ENCODE measurements around the gene MCM10.

DNA sequence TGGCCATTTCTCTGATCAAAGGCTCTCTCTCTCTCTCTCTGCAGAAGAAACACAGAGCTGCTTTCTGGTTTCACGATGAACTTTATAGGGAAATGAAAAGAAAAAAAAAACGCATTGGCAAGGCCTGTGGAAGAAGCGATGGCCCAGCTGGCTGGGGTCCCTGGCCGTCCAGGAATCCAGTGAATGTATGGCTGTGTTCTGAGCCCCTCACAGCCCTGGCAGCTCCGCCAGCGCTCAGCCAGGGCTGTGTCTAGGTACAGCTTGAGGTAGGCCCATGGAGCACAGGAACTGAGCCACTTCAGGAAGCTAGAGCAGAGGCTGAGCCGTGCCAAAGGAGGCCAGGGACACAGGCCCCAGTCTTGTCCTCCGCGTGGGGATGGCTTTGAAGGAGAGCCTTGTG, 85.9 kb downstream of the MCM10 start:
- TF ChIP-seq POLR2AphosphoS5 (IDR thresholded peaks at IDR 0.05) (no peak), EP300 (IDR thresholded peaks at IDR 0.05) (no peak)
- TF ChIP-seq, protein P1, sequence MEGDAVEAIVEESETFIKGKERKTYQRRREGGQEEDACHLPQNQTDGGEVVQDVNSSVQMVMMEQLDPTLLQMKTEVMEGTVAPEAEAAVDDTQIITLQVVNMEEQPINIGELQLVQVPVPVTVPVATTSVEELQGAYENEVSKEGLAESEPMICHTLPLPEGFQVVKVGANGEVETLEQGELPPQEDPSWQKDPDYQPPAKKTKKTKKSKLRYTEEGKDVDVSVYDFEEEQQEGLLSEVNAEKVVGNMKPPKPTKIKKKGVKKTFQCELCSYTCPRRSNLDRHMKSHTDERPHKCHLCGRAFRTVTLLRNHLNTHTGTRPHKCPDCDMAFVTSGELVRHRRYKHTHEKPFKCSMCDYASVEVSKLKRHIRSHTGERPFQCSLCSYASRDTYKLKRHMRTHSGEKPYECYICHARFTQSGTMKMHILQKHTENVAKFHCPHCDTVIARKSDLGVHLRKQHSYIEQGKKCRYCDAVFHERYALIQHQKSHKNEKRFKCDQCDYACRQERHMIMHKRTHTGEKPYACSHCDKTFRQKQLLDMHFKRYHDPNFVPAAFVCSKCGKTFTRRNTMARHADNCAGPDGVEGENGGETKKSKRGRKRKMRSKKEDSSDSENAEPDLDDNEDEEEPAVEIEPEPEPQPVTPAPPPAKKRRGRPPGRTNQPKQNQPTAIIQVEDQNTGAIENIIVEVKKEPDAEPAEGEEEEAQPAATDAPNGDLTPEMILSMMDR (IDR thresholded peaks at IDR 0.05): no peak
